Colonic mucosa (tissue), 4 donors: ENCODE measurements around the gene NPFFR2. TPM values are rescaled to one million over a fixed set of nuclear protein-coding genes. Genes with fewer than 3 reads are reported as not detected.

Experiments
- DNase-seq: peaks from one replicate; pipeline ENCODE4 v3.0.0-alpha.2; 2020
- H3K27ac ChIP-seq: fragments of 200-600 bp; one replicate; pipeline ENCODE4 v1.8.0; 2021
- H3K27me3 ChIP-seq: fragments of 200-600 bp; one replicate; pipeline ENCODE4 v1.8.0; 2021
- H3K36me3 ChIP-seq: fragments of 200-600 bp; one replicate; pipeline ENCODE4 v1.8.0; 2021
- H3K4me1 ChIP-seq: fragments of 200-600 bp; one replicate; pipeline ENCODE4 v1.8.0; 2021; ENCODE audit warnings: mild to moderate bottlenecking
- H3K4me3 ChIP-seq: fragments of 200-600 bp; one replicate; pipeline ENCODE4 v1.8.0; 2021
- H3K9ac ChIP-seq, 2 donors: one replicate each; pipeline ENCODE4 v1.7.0; 2013; ENCODE audit warnings: control low read depth in 2 of 2, low read depth in 2 of 2, low read length in 2 of 2
- H3K9me3 ChIP-seq: fragments of 200-600 bp; one replicate; pipeline ENCODE4 v1.8.0; 2021
- intact Hi-C: fragments of 100-400 bp; cut with DNase I; formaldehyde crosslinking; loops from one replicate; pipeline ENCODE4 v1.14.1; 2022
- total RNA-seq, 2 donors: library from RNA; stranded (reverse); fragmentation: NEBNext Ultra II Directional in 1 of 2; extraction: Animal tissue kit (Norgen Biotek cat#: 25700) in 1 of 2; gene quantifications; one replicate each; pipeline ENCODE4 v1.2.1, GENCODE V29; 2021
- TF ChIP-seq, protein P1 (sequence below): fragments of 200-600 bp; IDR thresholded peaks from one replicate; pipeline ENCODE4 v1.8.0; 2022; ENCODE audit warnings: antibody characterized with exemption, mild to moderate bottlenecking
- donor health status: healthy.
- donor health status: DM: no; HTN: no; CAD: no.
- donor health status: DM: no; HTN: no; CAD: no.

Gene NPFFR2
- total RNA-seq, 2 donors from 2014 or later, result not detected

DNA sequence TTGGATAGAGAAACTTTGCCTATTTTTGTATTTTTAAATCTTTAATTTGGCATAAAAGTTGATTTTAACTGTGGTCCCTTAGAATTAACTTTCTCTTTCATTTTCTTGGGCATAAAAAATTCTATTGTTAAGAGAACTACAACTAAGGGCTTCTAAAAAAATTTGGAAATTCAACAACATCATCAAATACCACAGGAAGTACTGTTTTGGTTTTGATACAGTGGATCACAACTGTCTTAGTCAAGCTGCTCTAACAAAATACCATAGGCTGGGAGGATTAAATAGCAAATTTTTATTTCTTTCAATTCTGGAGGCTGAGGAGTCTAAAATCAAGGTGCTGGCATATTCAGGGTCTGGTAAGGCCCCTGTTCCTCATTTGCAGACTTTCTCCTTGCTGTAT, 19.9 kb upstream of the NPFFR2 start:
- no peaks in the 10 kb centered on the region for H3K27me3 ChIP-seq
- intact Hi-C loops, result no loop called here
- no peaks in the 10 kb centered on the region for H3K4me1 ChIP-seq
- H3K9ac ChIP-seq, result no peak overlapping the region
- no peaks in the 10 kb centered on the region for H3K36me3 ChIP-seq
- no peak overlapping the region for H3K4me3 ChIP-seq
- DNase-seq, result no peak
- H3K9me3 ChIP-seq, result no peaks in the 10 kb centered on the region
- TF ChIP-seq, protein P1, sequence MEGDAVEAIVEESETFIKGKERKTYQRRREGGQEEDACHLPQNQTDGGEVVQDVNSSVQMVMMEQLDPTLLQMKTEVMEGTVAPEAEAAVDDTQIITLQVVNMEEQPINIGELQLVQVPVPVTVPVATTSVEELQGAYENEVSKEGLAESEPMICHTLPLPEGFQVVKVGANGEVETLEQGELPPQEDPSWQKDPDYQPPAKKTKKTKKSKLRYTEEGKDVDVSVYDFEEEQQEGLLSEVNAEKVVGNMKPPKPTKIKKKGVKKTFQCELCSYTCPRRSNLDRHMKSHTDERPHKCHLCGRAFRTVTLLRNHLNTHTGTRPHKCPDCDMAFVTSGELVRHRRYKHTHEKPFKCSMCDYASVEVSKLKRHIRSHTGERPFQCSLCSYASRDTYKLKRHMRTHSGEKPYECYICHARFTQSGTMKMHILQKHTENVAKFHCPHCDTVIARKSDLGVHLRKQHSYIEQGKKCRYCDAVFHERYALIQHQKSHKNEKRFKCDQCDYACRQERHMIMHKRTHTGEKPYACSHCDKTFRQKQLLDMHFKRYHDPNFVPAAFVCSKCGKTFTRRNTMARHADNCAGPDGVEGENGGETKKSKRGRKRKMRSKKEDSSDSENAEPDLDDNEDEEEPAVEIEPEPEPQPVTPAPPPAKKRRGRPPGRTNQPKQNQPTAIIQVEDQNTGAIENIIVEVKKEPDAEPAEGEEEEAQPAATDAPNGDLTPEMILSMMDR, result no peak
- H3K27ac ChIP-seq, result no peak overlapping the region

DNA sequence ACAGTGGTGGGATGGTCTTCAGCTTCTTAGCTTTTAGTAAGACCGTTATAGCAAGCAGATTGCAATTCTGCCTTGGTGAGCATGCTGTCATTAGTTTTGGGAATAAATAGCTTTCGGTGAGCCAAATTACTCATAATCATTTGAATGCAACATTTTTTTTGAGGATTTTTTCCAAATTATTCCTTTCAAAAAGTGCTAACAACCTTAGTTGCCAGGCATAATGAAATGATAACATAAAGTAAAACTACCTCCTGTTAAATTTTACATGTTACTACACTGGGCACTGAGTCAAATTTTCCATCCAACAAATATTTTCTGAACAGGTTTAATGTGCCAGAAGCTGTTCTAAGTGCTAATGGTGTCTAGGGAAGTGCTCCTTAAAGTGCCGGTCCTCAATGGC, 15.8 kb upstream of the NPFFR2 start:
- DNase-seq, result no peak
- no peaks in the 10 kb centered on the region for H3K4me1 ChIP-seq
- no peak overlapping the region for H3K27ac ChIP-seq
- no peaks in the 10 kb centered on the region for H3K36me3 ChIP-seq
- H3K9me3 ChIP-seq, result no peaks in the 10 kb centered on the region
- H3K9ac ChIP-seq, result no peak overlapping the region
- intact Hi-C loops, result no loop called here
- H3K4me3 ChIP-seq, result no peak overlapping the region
- TF ChIP-seq, protein P1, result no peak
- no peaks in the 10 kb centered on the region for H3K27me3 ChIP-seq

DNA sequence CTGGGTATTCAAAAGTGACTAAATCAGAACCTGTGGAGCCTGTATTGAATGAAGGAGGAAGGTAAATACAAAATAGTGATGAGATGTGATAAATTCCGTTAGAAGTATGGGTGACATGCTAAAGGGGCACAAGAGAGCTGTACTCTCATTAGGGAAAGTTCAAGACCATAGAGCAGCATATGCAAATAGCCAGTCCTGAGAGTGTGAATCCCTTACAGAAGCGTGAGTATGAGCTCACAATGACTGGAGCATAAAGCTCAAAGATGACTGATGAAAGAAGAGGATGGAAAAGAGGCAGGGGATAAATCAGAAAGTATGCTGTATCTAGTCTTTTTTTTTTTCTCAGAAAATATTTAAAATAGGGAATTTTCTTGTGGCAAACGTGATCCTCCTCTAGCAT, 12.1 kb upstream of the NPFFR2 start:
- H3K27ac ChIP-seq, result no peak overlapping the region
- no peak overlapping the region for H3K4me3 ChIP-seq
- H3K4me1 ChIP-seq, result no peaks in the 10 kb centered on the region
- no peaks in the 10 kb centered on the region for H3K9me3 ChIP-seq
- TF ChIP-seq, protein P1, result no peak
- no peak for DNase-seq
- H3K27me3 ChIP-seq, result no peaks in the 10 kb centered on the region
- H3K9ac ChIP-seq, result no peak overlapping the region
- intact Hi-C loops, result no loop called here
- no peaks in the 10 kb centered on the region for H3K36me3 ChIP-seq

DNA sequence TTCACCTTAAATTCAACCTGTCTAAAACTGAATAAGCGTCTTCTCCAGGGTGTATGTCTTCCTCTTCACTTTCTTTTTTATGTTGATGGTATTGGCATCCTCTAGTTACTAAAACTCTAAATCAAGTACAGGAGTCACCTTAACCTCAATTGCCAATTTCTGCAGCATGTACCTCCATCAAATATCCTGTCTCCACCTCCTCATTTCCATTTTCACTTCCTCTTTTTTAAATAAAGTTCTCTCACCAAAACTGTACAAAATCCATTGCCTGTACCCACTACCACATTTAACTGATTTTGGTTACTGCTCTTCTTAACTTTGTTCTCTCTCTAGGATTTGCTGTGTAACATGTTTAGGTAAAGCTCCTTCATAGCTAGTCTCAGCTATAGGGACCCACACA, 9.2 kb upstream of the NPFFR2 start:
- intact Hi-C loops, result no loop called here
- Histone ChIP-seq H3K4me1 (no peaks in the 10 kb centered on the region), H3K9me3 (no peaks in the 10 kb centered on the region), H3K27ac (no peak overlapping the region), H3K9ac (no peak overlapping the region), H3K4me3 (no peak overlapping the region), H3K36me3 (no peaks in the 10 kb centered on the region), H3K27me3 (no peaks in the 10 kb centered on the region)
- TF ChIP-seq, protein P1, result no peak
- DNase-seq, result no peak

DNA sequence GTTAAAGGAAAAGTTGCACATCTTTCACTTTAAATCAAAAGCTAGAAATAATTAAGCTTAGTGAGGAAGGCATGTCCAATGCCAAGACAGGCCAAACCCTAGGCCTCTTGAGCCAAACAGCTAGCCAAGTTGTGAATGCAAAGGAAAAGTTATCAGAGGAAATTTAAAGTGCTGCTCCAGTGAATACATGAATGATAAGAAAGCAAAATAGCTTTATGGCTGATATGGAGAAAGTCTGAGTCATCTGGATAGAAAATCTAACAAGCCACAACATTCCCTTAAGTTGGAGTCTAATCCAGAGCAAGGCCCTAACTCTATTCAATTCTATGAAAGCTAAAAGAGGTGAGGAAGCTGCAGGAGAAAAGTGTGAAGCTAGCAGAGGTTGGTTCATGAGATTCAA, 23.8 kb downstream of the NPFFR2 start:
- TF ChIP-seq, protein P1, result no peak

DNA sequence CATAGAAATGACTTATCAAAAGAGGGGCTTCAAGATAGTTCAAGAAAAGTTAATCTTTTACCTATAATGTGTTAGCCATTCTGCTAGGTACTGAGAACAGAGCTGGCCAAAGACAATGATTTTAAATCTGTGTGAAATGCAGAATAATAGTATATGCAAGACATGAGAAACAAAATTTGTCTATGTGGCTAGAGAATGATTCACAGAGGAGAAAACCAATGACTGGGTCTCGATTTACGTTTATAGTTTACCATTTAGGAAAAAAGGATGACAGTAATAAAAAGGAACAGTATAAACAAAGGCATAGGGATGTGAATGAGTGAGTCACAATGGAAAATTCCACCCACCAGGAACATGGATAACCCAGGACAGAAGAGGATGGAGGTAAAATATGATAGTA, 31.9 kb downstream of the NPFFR2 start:
- no peaks in the 10 kb centered on the region for H3K9me3 ChIP-seq
- TF ChIP-seq, protein P1, result no peak
- no peak overlapping the region for H3K27ac ChIP-seq
- H3K4me3 ChIP-seq, result no peak overlapping the region
- DNase-seq, result no peak
- intact Hi-C loops, result no loop called here
- H3K27me3 ChIP-seq, result no peaks in the 10 kb centered on the region
- no peaks in the 10 kb centered on the region for H3K36me3 ChIP-seq
- no peaks in the 10 kb centered on the region for H3K4me1 ChIP-seq
- no peak overlapping the region for H3K9ac ChIP-seq

More for the DNA sequence above, 23.8 kb downstream of the NPFFR2 start:
- no peak for DNase-seq
- no peak overlapping the region for H3K9ac ChIP-seq
- intact Hi-C loops, result no loop called here
- no peaks in the 10 kb centered on the region for H3K4me1 ChIP-seq
- no peaks in the 10 kb centered on the region for H3K27me3 ChIP-seq
- H3K9me3 ChIP-seq, result no peaks in the 10 kb centered on the region
- H3K4me3 ChIP-seq, result no peak overlapping the region
- no peak overlapping the region for H3K27ac ChIP-seq
- H3K36me3 ChIP-seq, result no peaks in the 10 kb centered on the region
